ENCODE measurements around the gene ATP8B2.

GRCh38 chr1:154335025-154335714 is 9.8 kb downstream of the ATP8B2 start:
- TF ChIP-seq, protein P1, sequence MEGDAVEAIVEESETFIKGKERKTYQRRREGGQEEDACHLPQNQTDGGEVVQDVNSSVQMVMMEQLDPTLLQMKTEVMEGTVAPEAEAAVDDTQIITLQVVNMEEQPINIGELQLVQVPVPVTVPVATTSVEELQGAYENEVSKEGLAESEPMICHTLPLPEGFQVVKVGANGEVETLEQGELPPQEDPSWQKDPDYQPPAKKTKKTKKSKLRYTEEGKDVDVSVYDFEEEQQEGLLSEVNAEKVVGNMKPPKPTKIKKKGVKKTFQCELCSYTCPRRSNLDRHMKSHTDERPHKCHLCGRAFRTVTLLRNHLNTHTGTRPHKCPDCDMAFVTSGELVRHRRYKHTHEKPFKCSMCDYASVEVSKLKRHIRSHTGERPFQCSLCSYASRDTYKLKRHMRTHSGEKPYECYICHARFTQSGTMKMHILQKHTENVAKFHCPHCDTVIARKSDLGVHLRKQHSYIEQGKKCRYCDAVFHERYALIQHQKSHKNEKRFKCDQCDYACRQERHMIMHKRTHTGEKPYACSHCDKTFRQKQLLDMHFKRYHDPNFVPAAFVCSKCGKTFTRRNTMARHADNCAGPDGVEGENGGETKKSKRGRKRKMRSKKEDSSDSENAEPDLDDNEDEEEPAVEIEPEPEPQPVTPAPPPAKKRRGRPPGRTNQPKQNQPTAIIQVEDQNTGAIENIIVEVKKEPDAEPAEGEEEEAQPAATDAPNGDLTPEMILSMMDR (IDR thresholded peaks at IDR 0.05 in 4 of 5, conservative IDR thresholded peaks at IDR 0.05 in 1 of 5): peak; percentile 49 to 83 (median 76)
- TF ChIP-seq POLR2A (IDR thresholded peaks at IDR 0.05): no peak

Measured in gastrocnemius medialis (tissue), 4 donors.